Gastroesophageal sphincter (tissue), 4 donors: ENCODE measurements around the gene PLXNA2. TPM values are rescaled to one million over a fixed set of nuclear protein-coding genes. Genes with fewer than 3 reads are reported as not detected.

ENCODE experiments used
- ATAC-seq: fragments of 150-250 bp; one replicate; pipeline ENCODE4 v1.9.1; 2016; ENCODE audit warnings: mild to moderate bottlenecking, moderate library complexity
- H3K27ac ChIP-seq, 4 donors: fragments of 200-600 bp; sonication (generic) in 3 of 4; 1 replicate in 3 of 4; 2 replicates in 1 of 4; pipeline ENCODE4 v1.5.1; 2016 to 2019
- H3K27me3 ChIP-seq: fragments of 200-600 bp; sonication (generic); one replicate; pipeline ENCODE4 v1.5.1; 2019
- H3K36me3 ChIP-seq, 2 donors: fragments of 200-600 bp; sonication (generic); one replicate each; pipeline ENCODE4 v1.5.1; 2019; ENCODE audit warnings: control low read depth in 1 of 2
- H3K4me1 ChIP-seq, 3 donors: fragments of 200-600 bp; sonication (generic); 1 replicate in 2 of 3; 2 replicates in 1 of 3; pipeline ENCODE4 v1.5.1; 2016 to 2019; ENCODE audit warnings: control low read depth in 2 of 3
- H3K4me3 ChIP-seq, 2 donors: fragments of 200-600 bp; sonication (generic); one replicate each; pipeline ENCODE4 v1.5.1; 2019; ENCODE audit warnings: mild to moderate bottlenecking in 1 of 2, moderate library complexity in 1 of 2
- H3K9me3 ChIP-seq, 3 donors: fragments of 200-600 bp; sonication (generic); one replicate each; pipeline ENCODE4 v1.5.1; 2017 to 2019; ENCODE audit warnings: control low read depth in 2 of 3
- CTCF ChIP-seq, 4 experiments: fragments of 200-600 bp in 2 of 4; fragments of 450-650 bp in 2 of 4; sonication (generic) in 1 of 4; IDR thresholded peaks; one replicate each; pipeline ENCODE4 v1.5.1; 2017 to 2019; ENCODE audit warnings: antibody characterized with exemption in 4 of 4, mild to moderate bottlenecking in 2 of 4, moderate library complexity in 2 of 4
- EP300 ChIP-seq: sonication (generic); formaldehyde crosslinking; IDR thresholded peaks from one replicate; pipeline ENCODE4 v1.6.1; 2017; ENCODE audit warnings: antibody characterized with exemption, mild to moderate bottlenecking
- POLR2A ChIP-seq, 2 donors: fragments of 450-650 bp; IDR thresholded peaks; one replicate each; pipeline ENCODE4 v1.6.1; 2017; ENCODE audit warnings: antibody characterized with exemption in 2 of 2, mild to moderate bottlenecking in 2 of 2, moderate library complexity in 1 of 2
- POLR2AphosphoS5 ChIP-seq: sonication (generic); formaldehyde crosslinking; IDR thresholded peaks from one replicate; pipeline ENCODE4 v1.6.1; 2017; ENCODE audit warnings: antibody characterized with exemption
- WGBS, 2 donors: methylation state at CpG; one replicate each; pipeline ENCODE4 v1.1.5; 2018; ENCODE audit warnings: low coverage in 1 of 2; 5-methylcytosine and 5-hydroxymethylcytosine counted together
- total RNA-seq, 4 donors: library from RNA; depleted of rRNA; stranded (reverse); fragments of >200 nt; gene quantifications; one replicate each; pipeline ENCODE4 v1.1.0, GENCODE V29; 2016

The PLXNA2 gene
- total RNA-seq, 4 donors from 2014 or later = 12.5 to 38.3 (median 32.0) TPM

GRCh38 chr1:208265122-208265469 lies 20.9 kb upstream of the PLXNA2 start:
- Histone ChIP-seq H3K36me3 (no peaks in the 10 kb centered on the region), H3K9me3 (peaks cover 0 to 6% (median 0%) of the 10 kb centered on the region in 3 donors), H3K27ac (no peak overlapping the region), H3K4me3 (no peak overlapping the region), H3K4me1 (no peaks in the 10 kb centered on the region), H3K27me3 (peaks cover 39% of the 10 kb centered on the region)
- no peak for ATAC-seq
- WGBS, 2 donors = 70 to 79% methylated on average over 2 of the region's 2 CpGs
- no peak for TF ChIP-seq CTCF (IDR thresholded peaks at IDR 0.05)
- no peak for TF ChIP-seq POLR2AphosphoS5
- TF ChIP-seq EP300 = no peak
- no peak for TF ChIP-seq POLR2A (IDR thresholded peaks at IDR 0.05)

- Histone ChIP-seq H3K4me1 (no peaks in the 10 kb centered on the region), H3K4me3 (no peak overlapping the region), H3K27ac (no peak overlapping the region), H3K36me3 (no peaks in the 10 kb centered on the region), H3K27me3 (peaks cover 39% of the 10 kb centered on the region), H3K9me3 (peaks cover 0 to 9% (median 0%) of the 10 kb centered on the region in 3 donors)
- no peak for ATAC-seq
- no peak for TF ChIP-seq POLR2AphosphoS5
- TF ChIP-seq POLR2A (IDR thresholded peaks at IDR 0.05) = no peak
- no peak for TF ChIP-seq EP300
- TF ChIP-seq CTCF (IDR thresholded peaks at IDR 0.05) = no peak
- WGBS, 2 donors = 45 to 78% methylated on average over 1 to 2 of the region's 2 CpGs
These were observed 20.4 kb upstream of the PLXNA2 start for GRCh38 chr1:208264469-208265121.

- ATAC-seq = no peak
- TF ChIP-seq EP300 (no peak), POLR2A (IDR thresholded peaks at IDR 0.05) (no peak), POLR2AphosphoS5 (no peak), CTCF (IDR thresholded peaks at IDR 0.05) (no peak)
- no peak overlapping the region for H3K4me3 ChIP-seq
- peaks cover 0 to 9% (median 0%) of the 10 kb centered on the region in 3 donors for H3K9me3 ChIP-seq
- no peak overlapping the region for H3K27ac ChIP-seq
- H3K27me3 ChIP-seq = peaks cover 19% of the 10 kb centered on the region
- 62 to 74% methylated on average over 4 of the region's 4 CpGs for WGBS, 2 donors
- H3K4me1 ChIP-seq = no peaks in the 10 kb centered on the region
- H3K36me3 ChIP-seq = no peaks in the 10 kb centered on the region
These were observed 17.7 kb upstream of the PLXNA2 start for GRCh38 chr1:208261874-208262273.

GRCh38 chr1:208258277-208258676 lies 14.1 kb upstream of the PLXNA2 start:
- TF ChIP-seq EP300 = no peak
- TF ChIP-seq POLR2A (IDR thresholded peaks at IDR 0.05) = no peak
- TF ChIP-seq CTCF (IDR thresholded peaks at IDR 0.05) = no peak
- TF ChIP-seq POLR2AphosphoS5 = no peak
- Histone ChIP-seq H3K9me3 (peaks cover 0 to 9% (median 0%) of the 10 kb centered on the region in 3 donors), H3K36me3 (no peaks in the 10 kb centered on the region), H3K27ac (no peak overlapping the region), H3K27me3 (peaks cover 4% of the 10 kb centered on the region), H3K4me3 (no peak overlapping the region), H3K4me1 (no peaks in the 10 kb centered on the region)
- no peak for ATAC-seq
- WGBS, 2 donors = 83 to 100% methylated on average over 2 of the region's 3 CpGs

- WGBS, 2 donors = 73 to 80% methylated on average over 1 to 5 of the region's 6 CpGs
- no peaks in the 10 kb centered on the region for H3K36me3 ChIP-seq
- TF ChIP-seq EP300 = no peak
- no peak for TF ChIP-seq POLR2AphosphoS5
- no peak for TF ChIP-seq POLR2A (IDR thresholded peaks at IDR 0.05)
- no peak for TF ChIP-seq CTCF (IDR thresholded peaks at IDR 0.05)
- H3K9me3 ChIP-seq = peaks cover 0 to 9% (median 0%) of the 10 kb centered on the region in 3 donors
- ATAC-seq = no peak
- peaks cover 0 to 8% (median 0%) of the 10 kb centered on the region in 3 donors for H3K4me1 ChIP-seq
- peaks cover 4% of the 10 kb centered on the region for H3K27me3 ChIP-seq
- H3K27ac ChIP-seq = no peak overlapping the region
- no peak overlapping the region for H3K4me3 ChIP-seq
These were observed 13.2 kb upstream of the PLXNA2 start for GRCh38 chr1:208257351-208257750.
